ENCODE data around the gene PPIF. TPM values are rescaled to one million over a fixed set of nuclear protein-coding genes. Genes with fewer than 3 reads are reported as not detected.

The PPIF gene
- total and polyA plus RNA-seq, 2 donors (not counting 1 experiment from before 2014, with no cell fraction given): 50.4 to 100 TPM

DNA sequence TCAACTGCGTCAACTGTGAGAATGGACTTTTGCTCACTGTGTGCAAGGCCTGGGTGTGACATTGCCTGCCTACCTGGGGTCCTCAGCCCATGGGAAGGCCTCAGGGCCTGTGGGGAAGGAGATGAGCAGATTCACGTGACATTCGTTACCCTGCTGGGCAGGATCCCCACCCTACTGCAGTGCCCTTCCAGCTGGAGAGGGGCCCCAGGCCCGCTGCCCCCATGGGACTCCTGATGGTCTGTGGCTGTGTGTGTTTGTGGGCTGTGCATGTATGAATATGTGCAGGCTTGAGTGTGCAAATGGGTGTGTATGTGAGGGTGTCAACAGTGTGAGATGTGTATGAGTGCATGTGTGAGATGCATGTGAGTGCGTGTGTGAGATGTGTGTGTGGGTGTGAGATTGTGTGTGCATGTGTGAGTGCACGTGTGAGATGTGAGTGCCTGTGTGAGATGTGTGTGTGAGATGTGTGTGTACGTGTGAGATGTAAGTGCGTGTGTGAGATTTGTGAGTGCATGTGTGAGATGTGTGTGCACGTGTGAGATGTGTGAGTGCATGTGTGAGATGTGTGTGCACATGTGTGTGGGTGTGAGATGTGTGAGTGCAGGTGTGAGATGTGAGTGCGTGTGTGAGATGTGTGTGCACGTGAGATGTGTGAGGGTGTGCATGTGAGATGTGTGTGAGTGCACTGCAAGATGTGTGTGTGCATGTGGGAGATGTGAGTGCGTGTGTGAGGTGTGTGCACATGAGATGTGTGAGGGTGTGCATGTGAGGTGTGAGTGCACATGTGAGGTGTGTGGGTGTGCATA is 29.7 kb downstream of the PPIF start:
- intact Hi-C loops (cut with micrococcal nuclease): no loop called here
- Histone ChIP-seq H3K9ac (ENCODE audit: low read length) (no peak overlapping the region), H3K27me3 (replicated peaks in 1 of 4; ENCODE audit: control extremely low read depth in 1 of 4, control insufficient read depth in 3 of 4, insufficient read depth in 4 of 4, low read length in 3 of 4) (peaks cover 0 to 4% (median 0%) of the 10 kb centered on the region in 4 experiments), H2AFZ (ENCODE audit: insufficient read depth, low read depth, low read length, poor library complexity, severe bottlenecking) (no peak overlapping the region), H3K4me1 (ENCODE audit: control insufficient read depth in 2 of 2, insufficient read depth in 2 of 2, low read length in 2 of 2) (peaks cover 0 to 2% of the 10 kb centered on the region in 2 donors), H3K27ac (ENCODE audit: low read length in 2 of 2) (no peak overlapping the region), H3K36me3 (replicated peaks in 1 of 2; ENCODE audit: control extremely low read depth in 1 of 2, control insufficient read depth in 1 of 2, extremely low read depth in 1 of 2, insufficient read depth in 2 of 2, low read length in 1 of 2) (no peaks in the 10 kb centered on the region), H4K20me1 (ENCODE audit: control insufficient read depth, insufficient read depth, low read length, poor library complexity, severe bottlenecking) (no peaks in the 10 kb centered on the region), H3K4me2 (replicated peaks; ENCODE audit: low read depth, low read length, poor library complexity, severe bottlenecking) (no peak overlapping the region), H3K79me2 (ENCODE audit: control insufficient read depth, insufficient read depth, low read length) (no peaks in the 10 kb centered on the region), H3K9me3 (ENCODE audit: control extremely low read depth in 1 of 3, control insufficient read depth in 2 of 3, insufficient read depth in 1 of 3, low read length in 2 of 3) (peaks cover 0 to 4% (median 1%) of the 10 kb centered on the region in 3 donors), H3K4me3 (ENCODE audit: control extremely low read depth in 1 of 5, extremely low read depth in 1 of 5, insufficient read depth in 1 of 5, low read depth in 2 of 5, low read length in 4 of 5) (no peak overlapping the region)
- Mint-ChIP-seq H3K27ac (no peak overlapping the region), H3K27me3 (peaks cover 4% of the 10 kb centered on the region), H3K9me3 (ENCODE audit: insufficient read depth) (no peaks in the 10 kb centered on the region), H3K4me3 (no peak overlapping the region), H3K4me1 (peaks cover 5% of the 10 kb centered on the region)
- 97% methylated on average over 11 of the region's 12 CpGs for WGBS (ENCODE audit: insufficient coverage)
- CTCF ChIA-PET: interaction anchor here (5.0 kb wide), 1 partner anchor 111 kb away, joined by 124 read pairs; no protein-coding TSS in a partner anchor
- no peak for ATAC-seq (ENCODE audit: low read depth)
- TF ChIP-seq EZH2 (IDR thresholded peaks at IDR 0.05; ENCODE audit: borderline replicate concordance, insufficient read depth, low read depth, low read length, poor library complexity, severe bottlenecking): no peak
- TF ChIP-seq, protein P1, sequence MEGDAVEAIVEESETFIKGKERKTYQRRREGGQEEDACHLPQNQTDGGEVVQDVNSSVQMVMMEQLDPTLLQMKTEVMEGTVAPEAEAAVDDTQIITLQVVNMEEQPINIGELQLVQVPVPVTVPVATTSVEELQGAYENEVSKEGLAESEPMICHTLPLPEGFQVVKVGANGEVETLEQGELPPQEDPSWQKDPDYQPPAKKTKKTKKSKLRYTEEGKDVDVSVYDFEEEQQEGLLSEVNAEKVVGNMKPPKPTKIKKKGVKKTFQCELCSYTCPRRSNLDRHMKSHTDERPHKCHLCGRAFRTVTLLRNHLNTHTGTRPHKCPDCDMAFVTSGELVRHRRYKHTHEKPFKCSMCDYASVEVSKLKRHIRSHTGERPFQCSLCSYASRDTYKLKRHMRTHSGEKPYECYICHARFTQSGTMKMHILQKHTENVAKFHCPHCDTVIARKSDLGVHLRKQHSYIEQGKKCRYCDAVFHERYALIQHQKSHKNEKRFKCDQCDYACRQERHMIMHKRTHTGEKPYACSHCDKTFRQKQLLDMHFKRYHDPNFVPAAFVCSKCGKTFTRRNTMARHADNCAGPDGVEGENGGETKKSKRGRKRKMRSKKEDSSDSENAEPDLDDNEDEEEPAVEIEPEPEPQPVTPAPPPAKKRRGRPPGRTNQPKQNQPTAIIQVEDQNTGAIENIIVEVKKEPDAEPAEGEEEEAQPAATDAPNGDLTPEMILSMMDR (IDR thresholded peaks at IDR 0.05): no peak
- POLR2A ChIA-PET: no interaction called here
- DNase-seq: no peak
